Vagina (tissue), 2 donors: Measurements from ENCODE around the gene PRDM5. TPM values are rescaled to one million over a fixed set of nuclear protein-coding genes. Genes with fewer than 3 reads are reported as not detected.

ENCODE experiments used
- DNase-seq, 2 donors: peaks; one replicate each; pipeline ENCODE4 v3.0.0-alpha.2; 2017; ENCODE audit errors: extremely low spot score in 2 of 2
- H3K27ac ChIP-seq: fragments of 200-600 bp; sonication (generic); one replicate; pipeline ENCODE4 v1.5.1; 2019
- H3K27me3 ChIP-seq: fragments of 200-600 bp; sonication (generic); one replicate; pipeline ENCODE4 v1.5.1; 2019
- H3K36me3 ChIP-seq, 2 donors: fragments of 200-600 bp; sonication (generic); one replicate each; pipeline ENCODE4 v1.5.1; 2017 to 2019
- H3K4me1 ChIP-seq: fragments of 200-600 bp; sonication (generic); one replicate; pipeline ENCODE4 v1.5.1; 2019
- H3K4me3 ChIP-seq, 2 donors: fragments of 200-600 bp; sonication (generic); 1 replicate in 1 of 2; 2 replicates in 1 of 2; pipeline ENCODE4 v1.5.1; 2016 to 2019
- H3K9me3 ChIP-seq: fragments of 200-600 bp; sonication (generic); one replicate; pipeline ENCODE4 v1.5.1; 2019
- POLR2A ChIP-seq, 2 donors: fragments of 450-650 bp; IDR thresholded peaks; one replicate each; pipeline ENCODE4 v1.6.1; 2017; ENCODE audit warnings: antibody characterized with exemption in 2 of 2, mild to moderate bottlenecking in 2 of 2, moderate library complexity in 2 of 2
- POLR2AphosphoS5 ChIP-seq, 2 donors: sonication (generic); formaldehyde crosslinking; IDR thresholded peaks; one replicate each; pipeline ENCODE4 v1.9.0; 2017; ENCODE audit warnings: antibody characterized with exemption in 2 of 2, mild to moderate bottlenecking in 2 of 2, low read depth in 1 of 2; ENCODE audit not compliant: insufficient read depth in 1 of 2
- intact Hi-C: fragments of 100-400 bp; cut with DNase I; formaldehyde crosslinking; loops from one replicate; pipeline ENCODE4 v1.15.1; 2023
- total RNA-seq: library from RNA; depleted of rRNA; stranded (reverse); fragments of >200 nt; gene quantifications from one replicate; pipeline ENCODE4 v1.2.3, GENCODE V29; 2016
- TF ChIP-seq, protein P1 (sequence below), 3 experiments: fragments of 450-650 bp in 2 of 3; fragments of 200-600 bp in 1 of 3; sonication (generic) in 1 of 3; IDR thresholded peaks; one replicate each; pipeline ENCODE4 v1.5.1; 2017 to 2019; ENCODE audit warnings: antibody characterized with exemption in 3 of 3, mild to moderate bottlenecking in 2 of 3, moderate library complexity in 2 of 3

Gene PRDM5
- total RNA-seq, 1 donor from 2014 or later, result 15.2 TPM

- H3K36me3 ChIP-seq, result no peaks in the 10 kb centered on the region
- H3K9me3 ChIP-seq, result no peaks in the 10 kb centered on the region
- H3K4me3 ChIP-seq, result no peak overlapping the region
- intact Hi-C loops, result no loop called here
- H3K27me3 ChIP-seq, result no peaks in the 10 kb centered on the region
- H3K4me1 ChIP-seq, result peaks cover 8% of the 10 kb centered on the region
- TF ChIP-seq, protein P1, sequence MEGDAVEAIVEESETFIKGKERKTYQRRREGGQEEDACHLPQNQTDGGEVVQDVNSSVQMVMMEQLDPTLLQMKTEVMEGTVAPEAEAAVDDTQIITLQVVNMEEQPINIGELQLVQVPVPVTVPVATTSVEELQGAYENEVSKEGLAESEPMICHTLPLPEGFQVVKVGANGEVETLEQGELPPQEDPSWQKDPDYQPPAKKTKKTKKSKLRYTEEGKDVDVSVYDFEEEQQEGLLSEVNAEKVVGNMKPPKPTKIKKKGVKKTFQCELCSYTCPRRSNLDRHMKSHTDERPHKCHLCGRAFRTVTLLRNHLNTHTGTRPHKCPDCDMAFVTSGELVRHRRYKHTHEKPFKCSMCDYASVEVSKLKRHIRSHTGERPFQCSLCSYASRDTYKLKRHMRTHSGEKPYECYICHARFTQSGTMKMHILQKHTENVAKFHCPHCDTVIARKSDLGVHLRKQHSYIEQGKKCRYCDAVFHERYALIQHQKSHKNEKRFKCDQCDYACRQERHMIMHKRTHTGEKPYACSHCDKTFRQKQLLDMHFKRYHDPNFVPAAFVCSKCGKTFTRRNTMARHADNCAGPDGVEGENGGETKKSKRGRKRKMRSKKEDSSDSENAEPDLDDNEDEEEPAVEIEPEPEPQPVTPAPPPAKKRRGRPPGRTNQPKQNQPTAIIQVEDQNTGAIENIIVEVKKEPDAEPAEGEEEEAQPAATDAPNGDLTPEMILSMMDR (IDR thresholded peaks at IDR 0.05), result no peak
- TF ChIP-seq POLR2A (IDR thresholded peaks at IDR 0.05), result no peak
- no peak for TF ChIP-seq POLR2AphosphoS5 (IDR thresholded peaks at IDR 0.05; ENCODE audit: insufficient read depth in 1 of 2, low read depth in 1 of 2)
- H3K27ac ChIP-seq, result no peak overlapping the region
- no peak for DNase-seq
Observed at GRCh38 chr4:120870279-120870673, 52.2 kb downstream of the PRDM5 start.

DNA sequence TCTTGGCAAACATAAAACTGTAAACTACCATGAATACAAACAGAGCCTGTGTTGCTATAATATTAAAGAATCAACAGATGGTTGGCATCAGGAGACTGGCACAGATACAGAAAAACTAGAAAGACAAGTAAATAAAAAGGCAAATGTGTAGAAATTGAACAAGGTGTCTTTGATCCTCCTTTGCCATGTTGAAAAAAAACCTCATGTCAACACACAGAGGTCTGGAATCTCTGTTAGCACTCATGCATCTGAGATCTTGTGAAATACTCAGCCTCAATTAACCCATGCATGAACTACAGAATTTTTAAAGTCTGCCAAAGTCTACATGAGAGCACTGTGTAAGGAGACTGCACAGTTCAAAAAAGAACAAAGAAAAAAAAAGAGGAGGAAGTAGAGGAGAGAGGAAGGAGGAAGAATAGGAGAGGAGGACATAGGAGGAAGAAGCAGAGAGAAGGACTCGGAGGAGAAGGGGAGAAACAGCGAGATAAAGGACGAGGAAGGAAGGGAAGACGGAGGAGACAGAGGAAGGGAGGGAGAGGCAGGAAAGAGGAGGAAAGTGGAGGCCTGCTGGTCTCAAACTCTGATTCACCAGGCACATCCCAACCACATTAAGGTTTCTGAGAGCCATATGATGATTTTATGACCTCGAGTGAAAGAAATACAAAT is 52.8 kb downstream of the PRDM5 start:
- Histone ChIP-seq H3K4me3 (no peak overlapping the region), H3K36me3 (no peaks in the 10 kb centered on the region), H3K4me1 (peaks cover 3% of the 10 kb centered on the region), H3K9me3 (no peaks in the 10 kb centered on the region), H3K27ac (no peak overlapping the region), H3K27me3 (no peaks in the 10 kb centered on the region)
- TF ChIP-seq POLR2A (IDR thresholded peaks at IDR 0.05) (no peak), POLR2AphosphoS5 (IDR thresholded peaks at IDR 0.05; ENCODE audit: insufficient read depth in 1 of 2, low read depth in 1 of 2) (no peak)
- TF ChIP-seq, protein P1 (IDR thresholded peaks at IDR 0.05), result no peak
- intact Hi-C loops, result no loop called here
- DNase-seq, result no peak

DNA sequence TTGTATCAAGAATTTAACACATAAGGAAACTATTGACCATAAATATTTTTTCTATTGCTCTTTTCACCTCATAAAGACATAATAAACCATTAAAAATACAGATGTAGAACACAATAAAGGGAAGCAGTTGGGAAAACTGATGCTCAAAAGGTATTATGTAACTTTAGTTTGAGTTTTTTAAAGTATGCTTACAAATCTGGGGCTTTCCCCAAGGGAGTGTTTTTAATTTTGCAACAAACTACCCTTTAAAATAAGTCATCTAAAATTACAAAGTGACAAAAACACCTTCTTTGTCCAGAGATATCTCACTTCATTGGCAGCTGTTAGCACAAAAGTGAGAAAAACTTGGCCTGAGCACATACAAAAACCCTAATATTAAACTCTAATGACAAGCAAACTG is 55.0 kb downstream of the PRDM5 start:
- H3K27ac ChIP-seq, result no peak overlapping the region
- DNase-seq, result no peak
- no peak overlapping the region for H3K4me3 ChIP-seq
- no peaks in the 10 kb centered on the region for H3K27me3 ChIP-seq
- no peaks in the 10 kb centered on the region for H3K9me3 ChIP-seq
- intact Hi-C loops, result no loop called here
- H3K4me1 ChIP-seq, result no peaks in the 10 kb centered on the region
- H3K36me3 ChIP-seq, result no peaks in the 10 kb centered on the region
- TF ChIP-seq POLR2A (IDR thresholded peaks at IDR 0.05) (no peak), POLR2AphosphoS5 (IDR thresholded peaks at IDR 0.05; ENCODE audit: insufficient read depth in 1 of 2, low read depth in 1 of 2) (no peak)
- TF ChIP-seq, protein P1 (IDR thresholded peaks at IDR 0.05), result no peak

- TF ChIP-seq POLR2A (IDR thresholded peaks at IDR 0.05) (no peak), POLR2AphosphoS5 (IDR thresholded peaks at IDR 0.05; ENCODE audit: insufficient read depth in 1 of 2, low read depth in 1 of 2) (no peak)
- TF ChIP-seq, protein P1 (IDR thresholded peaks at IDR 0.05), result no peak
- no peaks in the 10 kb centered on the region for H3K27me3 ChIP-seq
- no peak overlapping the region for H3K27ac ChIP-seq
- H3K4me1 ChIP-seq, result no peaks in the 10 kb centered on the region
- no peak for DNase-seq
- H3K4me3 ChIP-seq, result no peak overlapping the region
- intact Hi-C loops, result no loop called here
- no peaks in the 10 kb centered on the region for H3K36me3 ChIP-seq
- H3K9me3 ChIP-seq, result no peaks in the 10 kb centered on the region
Observed at GRCh38 chr4:120865985-120866384, 56.5 kb downstream of the PRDM5 start.

DNA sequence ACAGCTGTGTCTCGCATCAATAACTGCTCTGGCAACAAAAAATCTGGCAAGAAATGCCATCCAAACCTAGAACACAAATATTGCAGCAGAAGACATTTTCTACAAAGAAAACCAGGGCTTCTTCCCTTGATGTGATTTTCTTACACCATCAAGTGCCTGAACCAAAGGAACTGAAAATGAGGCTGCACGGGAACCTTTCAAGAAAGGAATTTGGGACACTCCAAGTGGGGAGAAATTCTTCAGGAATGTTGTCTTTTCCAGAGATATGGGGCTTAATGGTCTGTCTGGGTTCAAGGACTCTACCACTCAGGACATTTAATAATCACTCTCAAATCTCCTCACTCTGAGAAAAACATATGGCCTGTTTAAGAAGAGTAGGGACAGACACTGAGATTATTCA is 57.6 kb downstream of the PRDM5 start:
- DNase-seq, result no peak
- no peaks in the 10 kb centered on the region for H3K4me1 ChIP-seq
- no peak overlapping the region for H3K27ac ChIP-seq
- no peaks in the 10 kb centered on the region for H3K9me3 ChIP-seq
- no peaks in the 10 kb centered on the region for H3K27me3 ChIP-seq
- intact Hi-C loops, result no loop called here
- H3K4me3 ChIP-seq, result no peak overlapping the region
- no peaks in the 10 kb centered on the region for H3K36me3 ChIP-seq
- TF ChIP-seq, protein P1 (IDR thresholded peaks at IDR 0.05), result no peak
- TF ChIP-seq POLR2A (IDR thresholded peaks at IDR 0.05), result no peak
- TF ChIP-seq POLR2AphosphoS5 (IDR thresholded peaks at IDR 0.05; ENCODE audit: insufficient read depth in 1 of 2, low read depth in 1 of 2), result no peak
